ENCODE measurements around the gene PNPLA5. TPM values are rescaled to one million over a fixed set of nuclear protein-coding genes. Genes with fewer than 3 reads are reported as not detected.

PNPLA5 gene
- total and polyA plus RNA-seq, 2 experiments from 2014 or later = not detected

GRCh38 chr22:43860126-43860525 lies 31.7 kb downstream of the PNPLA5 start:
- H3K4me3 ChIP-seq = no peak overlapping the region
- no peaks in the 10 kb centered on the region for H3K9me3 ChIP-seq (ENCODE audit: low read depth)
- H3K4me1 ChIP-seq (ENCODE audit: low read depth) = no peaks in the 10 kb centered on the region
- H3K27ac ChIP-seq = no peak overlapping the region
- DNase-seq (ENCODE audit: low read depth in 1 of 2, low spot score in 1 of 2) = no peak
- no peak for TF ChIP-seq CTCF (IDR thresholded peaks at IDR 0.05; ENCODE audit: low read depth, low read length)
- no peaks in the 10 kb centered on the region for H3K36me3 ChIP-seq
- H3K27me3 ChIP-seq = peaks cover 12% of the 10 kb centered on the region

- H3K9me3 ChIP-seq (ENCODE audit: low read depth) = no peaks in the 10 kb centered on the region
- H3K4me3 ChIP-seq = no peak overlapping the region
- peaks cover 12% of the 10 kb centered on the region for H3K27me3 ChIP-seq
- no peak for TF ChIP-seq CTCF (IDR thresholded peaks at IDR 0.05; ENCODE audit: low read depth, low read length)
- H3K36me3 ChIP-seq = no peaks in the 10 kb centered on the region
- DNase-seq (ENCODE audit: low read depth in 1 of 2, low spot score in 1 of 2) = no peak
- H3K27ac ChIP-seq = no peak overlapping the region
- H3K4me1 ChIP-seq (ENCODE audit: low read depth) = no peaks in the 10 kb centered on the region
These were observed 32.2 kb downstream of the PNPLA5 start for GRCh38 chr22:43859621-43860020.

- DNase-seq (ENCODE audit: low read depth in 1 of 2, low spot score in 1 of 2) = no peak
- no peaks in the 10 kb centered on the region for H3K36me3 ChIP-seq
- no peak overlapping the region for H3K27ac ChIP-seq
- H3K4me1 ChIP-seq (ENCODE audit: low read depth) = no peaks in the 10 kb centered on the region
- H3K9me3 ChIP-seq (ENCODE audit: low read depth) = no peaks in the 10 kb centered on the region
- no peak for TF ChIP-seq CTCF (IDR thresholded peaks at IDR 0.05; ENCODE audit: low read depth, low read length)
- no peak overlapping the region for H3K4me3 ChIP-seq
- peaks cover 9% of the 10 kb centered on the region for H3K27me3 ChIP-seq
These were observed 32.6 kb downstream of the PNPLA5 start for GRCh38 chr22:43859176-43859575.

- H3K27ac ChIP-seq = no peak overlapping the region
These were observed 33.5 kb downstream of the PNPLA5 start for GRCh38 chr22:43858156-43858895.

GRCh38 chr22:43857367-43857766 lies 34.4 kb downstream of the PNPLA5 start:
- no peak overlapping the region for H3K4me3 ChIP-seq
- no peak for TF ChIP-seq CTCF (IDR thresholded peaks at IDR 0.05; ENCODE audit: low read depth, low read length)
- H3K36me3 ChIP-seq = no peaks in the 10 kb centered on the region

More at GRCh38 chr22:43858156-43858895, 33.5 kb downstream of the PNPLA5 start:
- TF ChIP-seq CTCF (IDR thresholded peaks at IDR 0.05; ENCODE audit: low read depth, low read length) = no peak
- H3K4me1 ChIP-seq (ENCODE audit: low read depth) = no peaks in the 10 kb centered on the region
- H3K4me3 ChIP-seq = no peak overlapping the region
- H3K27me3 ChIP-seq = peaks cover under 1% of the 10 kb centered on the region
- no peaks in the 10 kb centered on the region for H3K36me3 ChIP-seq
- no peak for DNase-seq (ENCODE audit: low read depth in 1 of 2, low spot score in 1 of 2)
- H3K9me3 ChIP-seq (ENCODE audit: low read depth) = no peaks in the 10 kb centered on the region

More at GRCh38 chr22:43857367-43857766, 34.4 kb downstream of the PNPLA5 start:
- no peak overlapping the region for H3K27ac ChIP-seq
- DNase-seq (ENCODE audit: low read depth in 1 of 2, low spot score in 1 of 2) = no peak
- no peaks in the 10 kb centered on the region for H3K9me3 ChIP-seq (ENCODE audit: low read depth)
- H3K27me3 ChIP-seq = no peaks in the 10 kb centered on the region
- no peaks in the 10 kb centered on the region for H3K4me1 ChIP-seq (ENCODE audit: low read depth)

All from cardiac muscle cell (in vitro differentiated cells and primary cell).